HUES48 (cell line): ENCODE results near the gene NFIB.

Experiments
- H3K27ac ChIP-seq: one replicate; pipeline ENCODE4 v1.7.0; 2013; ENCODE audit warnings: low read depth, low read length, inconsistent platforms
- H3K27me3 ChIP-seq: 2 replicates; pipeline ENCODE4 v1.6.1; 2013; ENCODE audit warnings: mild to moderate bottlenecking, low read length; ENCODE audit not compliant: control insufficient read depth, insufficient read depth
- H3K36me3 ChIP-seq: 2 replicates; pipeline ENCODE4 v1.6.1; 2013; ENCODE audit warnings: low read length; ENCODE audit not compliant: control insufficient read depth, insufficient read depth
- H3K4me1 ChIP-seq: 2 replicates; pipeline ENCODE4 v1.6.1; 2013; ENCODE audit warnings: mild to moderate bottlenecking, low read length; ENCODE audit not compliant: control insufficient read depth, insufficient read depth
- H3K4me3 ChIP-seq: 2 replicates; pipeline ENCODE4 v1.5.1; 2013; ENCODE audit warnings: mild to moderate bottlenecking, low read depth, low read length
- H3K9ac ChIP-seq: 2 replicates; pipeline ENCODE4 v1.6.1; 2013; ENCODE audit warnings: mild to moderate bottlenecking, low read depth, low read length, moderate library complexity
- H3K9me3 ChIP-seq: 2 replicates; pipeline ENCODE4 v1.6.1; 2013; ENCODE audit warnings: low read length; ENCODE audit not compliant: control insufficient read depth, insufficient read depth

The NFIB gene

GRCh38 chr9:14112226-14112625, 201.7 kb downstream of the NFIB start:
- Histone ChIP-seq H3K36me3 (no peaks in the 10 kb centered on the region), H3K27me3 (no peaks in the 10 kb centered on the region), H3K4me3 (no peak overlapping the region), H3K9me3 (no peaks in the 10 kb centered on the region), H3K4me1 (peaks cover 15% of the 10 kb centered on the region), H3K27ac (no peak overlapping the region), H3K9ac (no peak overlapping the region)

GRCh38 chr9:14111696-14112095, 202.2 kb downstream of the NFIB start:
- no peak overlapping the region for H3K4me3 ChIP-seq
- H3K9me3 ChIP-seq = no peaks in the 10 kb centered on the region
- H3K4me1 ChIP-seq = peaks cover 20% of the 10 kb centered on the region
- no peak overlapping the region for H3K9ac ChIP-seq
- H3K36me3 ChIP-seq = no peaks in the 10 kb centered on the region
- no peak overlapping the region for H3K27ac ChIP-seq
- H3K27me3 ChIP-seq = no peaks in the 10 kb centered on the region

GRCh38 chr9:14107977-14108376, 206.0 kb downstream of the NFIB start:
- Histone ChIP-seq H3K36me3 (no peaks in the 10 kb centered on the region), H3K4me3 (no peak overlapping the region), H3K9ac (no peak overlapping the region), H3K27ac (no peak overlapping the region), H3K4me1 (peaks cover 31% of the 10 kb centered on the region), H3K27me3 (no peaks in the 10 kb centered on the region), H3K9me3 (no peaks in the 10 kb centered on the region)

- H3K27me3 ChIP-seq = no peaks in the 10 kb centered on the region
- no peaks in the 10 kb centered on the region for H3K36me3 ChIP-seq
- H3K4me3 ChIP-seq = no peak overlapping the region
- H3K27ac ChIP-seq = no peak overlapping the region
- no peaks in the 10 kb centered on the region for H3K9me3 ChIP-seq
- H3K9ac ChIP-seq = no peak overlapping the region
- H3K4me1 ChIP-seq = peaks cover 36% of the 10 kb centered on the region
These were observed 206.4 kb downstream of the NFIB start for GRCh38 chr9:14107495-14107894.

GRCh38 chr9:14106699-14107098, 207.2 kb downstream of the NFIB start:
- peak overlapping the region; percentile 34 for H3K27ac ChIP-seq
- peaks cover 42% of the 10 kb centered on the region for H3K4me1 ChIP-seq
- no peaks in the 10 kb centered on the region for H3K9me3 ChIP-seq
- H3K9ac ChIP-seq = no peak overlapping the region
- no peaks in the 10 kb centered on the region for H3K36me3 ChIP-seq
- no peak overlapping the region for H3K4me3 ChIP-seq
- H3K27me3 ChIP-seq = no peaks in the 10 kb centered on the region

GRCh38 chr9:14104496-14104895, 209.4 kb downstream of the NFIB start:
- Histone ChIP-seq H3K36me3 (no peaks in the 10 kb centered on the region), H3K27me3 (no peaks in the 10 kb centered on the region), H3K9me3 (no peaks in the 10 kb centered on the region), H3K27ac (no peak overlapping the region), H3K4me1 (peaks cover 45% of the 10 kb centered on the region), H3K9ac (no peak overlapping the region), H3K4me3 (no peak overlapping the region)

GRCh38 chr9:14103115-14103514, 210.8 kb downstream of the NFIB start:
- no peak overlapping the region for H3K9ac ChIP-seq
- H3K27me3 ChIP-seq = no peaks in the 10 kb centered on the region
- H3K4me1 ChIP-seq = peaks cover 43% of the 10 kb centered on the region
- no peak overlapping the region for H3K27ac ChIP-seq
- no peaks in the 10 kb centered on the region for H3K36me3 ChIP-seq
- no peak overlapping the region for H3K4me3 ChIP-seq
- H3K9me3 ChIP-seq = no peaks in the 10 kb centered on the region

- Histone ChIP-seq H3K9me3 (no peaks in the 10 kb centered on the region), H3K4me3 (no peak overlapping the region), H3K27me3 (no peaks in the 10 kb centered on the region), H3K9ac (no peak overlapping the region), H3K36me3 (no peaks in the 10 kb centered on the region), H3K4me1 (peaks cover 53% of the 10 kb centered on the region), H3K27ac (no peak overlapping the region)
These were observed 214.2 kb downstream of the NFIB start for GRCh38 chr9:14099737-14100136.

GRCh38 chr9:14098486-14099180, 215.3 kb downstream of the NFIB start:
- H3K9me3 ChIP-seq = no peaks in the 10 kb centered on the region
- H3K4me3 ChIP-seq = no peak overlapping the region
- H3K36me3 ChIP-seq = no peaks in the 10 kb centered on the region
- H3K27ac ChIP-seq = no peak overlapping the region
- H3K27me3 ChIP-seq = no peaks in the 10 kb centered on the region
- peaks cover 56% of the 10 kb centered on the region for H3K4me1 ChIP-seq
- no peak overlapping the region for H3K9ac ChIP-seq

GRCh38 chr9:14097666-14098415, 216.1 kb downstream of the NFIB start:
- Histone ChIP-seq H3K4me1 (peaks cover 52% of the 10 kb centered on the region), H3K27ac (no peak overlapping the region), H3K27me3 (no peaks in the 10 kb centered on the region), H3K9ac (no peak overlapping the region), H3K36me3 (no peaks in the 10 kb centered on the region), H3K9me3 (no peaks in the 10 kb centered on the region), H3K4me3 (no peak overlapping the region)

- no peaks in the 10 kb centered on the region for H3K9me3 ChIP-seq
- H3K9ac ChIP-seq = no peak overlapping the region
- H3K36me3 ChIP-seq = no peaks in the 10 kb centered on the region
- peak overlapping the region; percentile 62 for H3K27ac ChIP-seq
- no peaks in the 10 kb centered on the region for H3K27me3 ChIP-seq
- no peak overlapping the region for H3K4me3 ChIP-seq
- peaks cover 46% of the 10 kb centered on the region for H3K4me1 ChIP-seq
These were observed 216.7 kb downstream of the NFIB start for GRCh38 chr9:14097215-14097614.
